Tibial artery (tissue), 4 donors: ENCODE measurements around the gene FITM1.

Source experiments
- DNase-seq, 2 donors: peaks; one replicate each; pipeline ENCODE4 v3.0.0-alpha.2; 2019
- H3K27ac ChIP-seq, 2 donors: fragments of 200-600 bp; sonication (generic) in 1 of 2; 1 replicate in 1 of 2; 2 replicates in 1 of 2; pipeline ENCODE4 v1.5.1; 2018 to 2019; ENCODE audit warnings: mild to moderate bottlenecking in 1 of 2
- H3K27me3 ChIP-seq, 2 donors: fragments of 200-600 bp; sonication (generic) in 1 of 2; one replicate each; pipeline versions ENCODE4 v1.5.1 to v1.6.0; 2016 to 2019
- H3K36me3 ChIP-seq, 3 donors: fragments of 200-600 bp; sonication (generic) in 2 of 3; one replicate each; pipeline ENCODE4 v1.5.1; 2016 to 2019; ENCODE audit warnings: mild to moderate bottlenecking in 2 of 3
- H3K4me1 ChIP-seq, 4 donors: fragments of 200-600 bp; sonication (generic) in 2 of 4; 1 replicate in 3 of 4; 2 replicates in 1 of 4; pipeline ENCODE4 v1.5.1; 2016 to 2019
- H3K4me3 ChIP-seq, 2 donors: fragments of 200-600 bp; sonication (generic) in 1 of 2; 1 replicate in 1 of 2; 2 replicates in 1 of 2; pipeline ENCODE4 v1.5.1; 2018 to 2019; ENCODE audit warnings: mild to moderate bottlenecking in 2 of 2
- H3K9me3 ChIP-seq, 3 donors: fragments of 200-600 bp; sonication (generic) in 1 of 3; one replicate each; pipeline ENCODE4 v1.5.1; 2016 to 2019
- CTCF ChIP-seq, 2 experiments: fragments of 200-600 bp in 1 of 2; fragments of 450-650 bp in 1 of 2; IDR thresholded peaks; one replicate each; pipeline ENCODE4 v1.5.1; 2017 to 2019; ENCODE audit warnings: antibody characterized with exemption in 2 of 2, mild to moderate bottlenecking in 1 of 2, moderate library complexity in 1 of 2
- intact Hi-C: fragments of 100-400 bp; cut with DNase I; formaldehyde crosslinking; loops from one replicate; pipeline ENCODE4 v1.15.0; 2023; ENCODE audit warnings: low total_unique reads

FITM1 gene

GRCh38 chr14:24098229-24098926 lies 32.1 kb upstream of the FITM1 start:
- Histone ChIP-seq H3K9me3 (no peaks in the 10 kb centered on the region), H3K27ac (no peak overlapping the region), H3K4me3 (no peak overlapping the region), H3K27me3 (no peaks in the 10 kb centered on the region), H3K4me1 (peaks cover 0 to 18% (median 15%) of the 10 kb centered on the region in 4 donors), H3K36me3 (peaks cover 0 to 41% (median 39%) of the 10 kb centered on the region in 3 donors)
- DNase-seq = no peak
- TF ChIP-seq CTCF (IDR thresholded peaks at IDR 0.05) = no peak
- intact Hi-C loops = no loop called here

DNA sequence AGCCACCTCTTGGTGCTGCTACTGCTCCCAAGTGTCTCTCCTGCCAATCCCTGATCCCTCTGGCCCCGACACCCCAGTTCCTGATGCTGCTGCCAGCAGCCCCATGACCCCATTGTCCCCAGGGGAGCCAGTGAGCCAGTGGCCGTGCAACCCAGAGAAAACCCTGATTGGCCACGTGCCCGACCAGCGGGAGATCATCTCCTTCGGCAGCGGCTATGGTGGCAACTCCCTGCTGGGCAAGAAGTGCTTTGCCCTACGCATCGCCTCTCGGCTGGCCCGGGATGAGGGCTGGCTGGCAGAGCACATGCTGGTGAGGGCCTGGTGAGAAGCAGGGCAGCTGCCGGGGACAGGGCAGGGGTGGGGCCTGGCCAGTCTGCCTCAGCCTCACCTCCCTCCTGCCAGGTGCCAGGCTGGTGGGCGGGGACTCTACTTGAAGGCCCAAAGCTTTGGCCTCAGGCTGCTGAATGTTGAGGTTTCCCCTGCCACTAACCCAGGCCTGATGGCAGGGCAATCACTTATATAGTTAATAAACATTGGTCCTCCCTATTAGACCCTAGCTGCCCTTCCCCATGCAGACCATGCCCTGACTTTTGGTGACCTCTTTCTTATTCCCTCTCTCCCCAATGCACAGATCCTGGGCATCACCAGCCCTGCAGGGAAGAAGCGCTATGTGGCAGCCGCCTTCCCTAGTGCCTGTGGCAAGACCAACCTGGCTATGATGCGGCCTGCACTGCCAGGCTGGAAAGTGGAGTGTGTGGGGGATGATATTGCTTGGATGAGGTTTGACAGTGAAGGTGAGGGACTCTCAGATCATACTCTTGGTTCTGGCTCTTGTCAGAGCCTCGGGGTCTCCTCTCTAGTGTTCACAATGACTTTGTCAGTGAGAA lies 31.3 kb upstream of the FITM1 start:
- H3K27me3 ChIP-seq = no peaks in the 10 kb centered on the region
- intact Hi-C loops = no loop called here
- H3K36me3 ChIP-seq = peaks cover 0 to 47% (median 46%) of the 10 kb centered on the region in 3 donors
- no peak for DNase-seq
- no peak overlapping the region for H3K4me3 ChIP-seq
- H3K27ac ChIP-seq = no peak overlapping the region
- no peak for TF ChIP-seq CTCF (IDR thresholded peaks at IDR 0.05)
- H3K9me3 ChIP-seq = no peaks in the 10 kb centered on the region
- H3K4me1 ChIP-seq = peaks cover 0 to 12% (median 10%) of the 10 kb centered on the region in 4 donors

- H3K36me3 ChIP-seq = peaks cover 0 to 49% (median 46%) of the 10 kb centered on the region in 3 donors
- H3K27ac ChIP-seq = no peak overlapping the region
- H3K4me3 ChIP-seq = no peak overlapping the region
- H3K27me3 ChIP-seq = no peaks in the 10 kb centered on the region
- H3K9me3 ChIP-seq = no peaks in the 10 kb centered on the region
- intact Hi-C loops = no loop called here
- no peak for DNase-seq
- TF ChIP-seq CTCF (IDR thresholded peaks at IDR 0.05) = no peak
- peaks cover 0 to 5% (median 4%) of the 10 kb centered on the region in 4 donors for H3K4me1 ChIP-seq
Observed at GRCh38 chr14:24100197-24100981, 30.1 kb upstream of the FITM1 start.

DNA sequence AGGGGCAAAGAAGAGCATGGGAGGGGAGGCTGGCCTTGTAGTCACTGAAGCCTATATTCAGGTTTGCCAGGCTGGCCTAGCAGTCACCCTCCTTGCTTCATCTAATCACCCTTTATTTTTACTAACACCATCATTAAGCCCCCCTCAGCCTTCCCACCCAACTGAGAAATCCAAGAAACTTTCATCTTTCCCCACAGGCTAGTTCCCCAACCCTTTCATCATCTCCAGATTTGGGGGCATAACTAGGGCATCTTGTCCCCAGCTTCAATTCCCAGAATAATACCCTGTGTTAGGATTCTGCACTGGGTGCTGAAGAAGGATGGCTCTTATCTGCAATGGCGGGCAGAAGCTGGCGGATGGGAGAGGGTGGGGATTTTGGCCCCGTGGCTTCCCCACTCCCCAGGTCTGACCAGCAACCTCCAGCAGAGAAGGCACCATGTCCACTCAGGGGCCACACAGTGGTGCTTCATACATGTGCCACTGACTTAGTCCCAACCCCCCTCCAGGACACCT lies 29.4 kb upstream of the FITM1 start:
- Histone ChIP-seq H3K27ac (no peak overlapping the region), H3K4me1 (no peaks in the 10 kb centered on the region), H3K36me3 (peaks cover 0 to 49% (median 46%) of the 10 kb centered on the region in 3 donors), H3K9me3 (no peaks in the 10 kb centered on the region), H3K4me3 (no peak overlapping the region), H3K27me3 (no peaks in the 10 kb centered on the region)
- no peak for TF ChIP-seq CTCF (IDR thresholded peaks at IDR 0.05)
- intact Hi-C loops = no loop called here
- no peak for DNase-seq

- Histone ChIP-seq H3K27me3 (no peaks in the 10 kb centered on the region), H3K27ac (no peak overlapping the region), H3K36me3 (peaks cover 0 to 49% (median 46%) of the 10 kb centered on the region in 3 donors), H3K9me3 (no peaks in the 10 kb centered on the region), H3K4me1 (no peaks in the 10 kb centered on the region), H3K4me3 (no peak overlapping the region)
- intact Hi-C loops = no loop called here
- no peak for DNase-seq
- no peak for TF ChIP-seq CTCF (IDR thresholded peaks at IDR 0.05)
Observed at GRCh38 chr14:24102357-24103048, 28.0 kb upstream of the FITM1 start.
